Hepatocyte (in vitro differentiated cells): ENCODE results near the gene TMEM151A.

Experiments
- EZH2 ChIP-seq: fragments of 200-600 bp; sonication (generic); IDR thresholded peaks from 2 replicates; pipeline ENCODE4 v1.6.1; 2016; ENCODE audit warnings: antibody characterized with exemption, mild to moderate bottlenecking, borderline replicate concordance
- EZH2phosphoT487 ChIP-seq: fragments of 200-600 bp; sonication (generic); IDR thresholded peaks from one replicate; pipeline ENCODE4 v1.6.1; 2018; ENCODE audit warnings: antibody characterized with exemption, mild to moderate bottlenecking, low read depth, moderate library complexity; ENCODE audit not compliant: unreplicated experiment, severe bottlenecking
- TF ChIP-seq, protein P1 (sequence below): fragments of 200-600 bp; sonication (generic); IDR thresholded peaks from 2 replicates; pipeline ENCODE4 v1.5.1; 2016; ENCODE audit warnings: antibody characterized with exemption, mild to moderate bottlenecking; ENCODE audit not compliant: poor library complexity

DNA sequence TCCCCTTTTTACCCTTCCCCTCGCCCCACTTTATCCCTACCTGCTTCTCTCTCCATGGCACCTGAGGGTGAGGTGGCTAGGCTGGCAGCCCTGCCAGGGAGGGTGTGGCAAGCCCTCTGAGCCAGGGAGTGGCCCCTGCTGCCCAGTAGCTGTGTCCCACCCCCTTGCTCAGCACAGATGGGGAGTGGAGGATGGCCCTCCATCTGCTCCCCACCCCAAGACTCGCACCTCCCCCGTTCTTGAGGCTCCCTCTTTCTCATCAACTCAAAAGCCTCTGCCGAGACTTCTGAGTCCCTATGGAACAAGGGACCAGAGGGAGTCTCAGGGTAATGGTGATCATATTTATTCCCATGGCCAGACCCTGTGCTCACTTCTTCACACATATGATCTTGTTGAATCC, 1.7 kb downstream of the TMEM151A start:
- TF ChIP-seq EZH2 (no peak), EZH2phosphoT487 (no peak)
- TF ChIP-seq, protein P1, sequence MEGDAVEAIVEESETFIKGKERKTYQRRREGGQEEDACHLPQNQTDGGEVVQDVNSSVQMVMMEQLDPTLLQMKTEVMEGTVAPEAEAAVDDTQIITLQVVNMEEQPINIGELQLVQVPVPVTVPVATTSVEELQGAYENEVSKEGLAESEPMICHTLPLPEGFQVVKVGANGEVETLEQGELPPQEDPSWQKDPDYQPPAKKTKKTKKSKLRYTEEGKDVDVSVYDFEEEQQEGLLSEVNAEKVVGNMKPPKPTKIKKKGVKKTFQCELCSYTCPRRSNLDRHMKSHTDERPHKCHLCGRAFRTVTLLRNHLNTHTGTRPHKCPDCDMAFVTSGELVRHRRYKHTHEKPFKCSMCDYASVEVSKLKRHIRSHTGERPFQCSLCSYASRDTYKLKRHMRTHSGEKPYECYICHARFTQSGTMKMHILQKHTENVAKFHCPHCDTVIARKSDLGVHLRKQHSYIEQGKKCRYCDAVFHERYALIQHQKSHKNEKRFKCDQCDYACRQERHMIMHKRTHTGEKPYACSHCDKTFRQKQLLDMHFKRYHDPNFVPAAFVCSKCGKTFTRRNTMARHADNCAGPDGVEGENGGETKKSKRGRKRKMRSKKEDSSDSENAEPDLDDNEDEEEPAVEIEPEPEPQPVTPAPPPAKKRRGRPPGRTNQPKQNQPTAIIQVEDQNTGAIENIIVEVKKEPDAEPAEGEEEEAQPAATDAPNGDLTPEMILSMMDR: no peak
